SK-N-SH (cell line): ENCODE results near the gene PICK1.

Experiments used
- EZH2phosphoT487 ChIP-seq: fragments of 200-600 bp; sonication (generic); IDR thresholded peaks from 2 replicates; pipeline ENCODE4 v1.6.1; 2017; ENCODE audit warnings: low read depth, mixed run types, mild to moderate bottlenecking, antibody characterized with exemption, moderate library complexity, borderline replicate concordance
- IRF3 ChIP-seq: fragments of 150-350 bp; IDR thresholded peaks from 2 replicates; pipeline ENCODE4 v1.6.1; 2016; ENCODE audit warnings: mild to moderate bottlenecking, low read depth, low read length
- MXI1 ChIP-seq: IDR thresholded peaks from 2 replicates; pipeline ENCODE4 v1.6.1; 2012; ENCODE audit warnings: mild to moderate bottlenecking, low read depth, low read length, improper control_type of control experiment
- POLR2AphosphoS5 ChIP-seq: IDR thresholded peaks from 2 replicates; pipeline ENCODE4 v1.6.1; 2012; ENCODE audit warnings: low read depth, low read length
- RFX5 ChIP-seq: IDR thresholded peaks from 2 replicates; pipeline ENCODE4 v1.6.1; 2012; ENCODE audit warnings: mild to moderate bottlenecking, improper control_type of control experiment, low read length
- TAF1 ChIP-seq: IDR thresholded peaks from 2 replicates; pipeline ENCODE4 v1.6.1; 2012; ENCODE audit warnings: low read depth, mild to moderate bottlenecking, low read length, moderate library complexity, borderline replicate concordance
- TEAD4 ChIP-seq: IDR thresholded peaks from 2 replicates; pipeline ENCODE4 v1.4.0; 2012; ENCODE audit warnings: mild to moderate bottlenecking, borderline replicate concordance; ENCODE audit not compliant: insufficient read depth
- YY1 ChIP-seq: IDR thresholded peaks from 2 replicates; pipeline ENCODE4 v1.4.0; 2012; ENCODE audit warnings: low read depth, mild to moderate bottlenecking
- TF ChIP-seq, protein P1 (sequence below): fragments of 200-600 bp; sonication (generic); IDR thresholded peaks from 2 replicates; pipeline ENCODE4 v1.6.1; 2017; ENCODE audit warnings: antibody characterized with exemption, mild to moderate bottlenecking, moderate library complexity
- TF ChIP-seq, protein P2 (sequence below): IDR thresholded peaks from 2 replicates; pipeline ENCODE4 v1.4.0; 2012; ENCODE audit warnings: low read depth

DNA sequence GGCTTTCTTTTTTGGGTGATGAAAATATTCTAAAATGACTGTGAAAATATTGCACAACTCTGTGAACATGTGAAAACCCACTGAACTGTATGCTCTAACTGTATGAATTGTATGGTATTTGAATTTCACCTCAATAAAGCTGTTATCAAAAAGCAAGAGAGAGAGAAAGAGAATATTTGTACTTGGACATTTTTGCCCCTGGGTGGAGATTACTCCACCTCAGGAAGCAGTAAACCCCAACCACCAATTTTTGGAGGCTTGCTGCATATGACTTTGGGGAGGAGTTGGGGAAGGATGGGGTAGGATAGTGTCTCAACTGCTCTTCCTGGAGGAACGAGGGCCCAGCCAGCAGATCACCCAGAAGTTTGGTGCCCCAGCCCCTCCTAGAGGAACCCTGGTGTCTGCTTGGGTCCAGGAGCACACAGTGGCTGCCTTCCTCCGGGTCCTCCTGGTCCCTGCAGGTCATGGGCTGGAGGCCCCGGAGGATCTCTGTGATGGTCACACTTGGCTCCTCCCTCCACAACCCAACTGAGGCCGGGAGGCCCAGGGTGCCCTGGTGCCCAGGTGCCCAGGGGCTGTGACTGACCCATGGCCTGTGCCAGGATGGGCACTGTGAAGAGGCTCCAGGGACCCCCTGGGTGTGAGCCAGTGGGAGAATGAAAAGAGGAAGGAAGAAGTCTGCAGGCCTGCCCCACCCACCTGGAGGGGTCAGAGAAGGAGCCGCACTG, 15.3 kb upstream of the PICK1 start:
- TF ChIP-seq, protein P1, sequence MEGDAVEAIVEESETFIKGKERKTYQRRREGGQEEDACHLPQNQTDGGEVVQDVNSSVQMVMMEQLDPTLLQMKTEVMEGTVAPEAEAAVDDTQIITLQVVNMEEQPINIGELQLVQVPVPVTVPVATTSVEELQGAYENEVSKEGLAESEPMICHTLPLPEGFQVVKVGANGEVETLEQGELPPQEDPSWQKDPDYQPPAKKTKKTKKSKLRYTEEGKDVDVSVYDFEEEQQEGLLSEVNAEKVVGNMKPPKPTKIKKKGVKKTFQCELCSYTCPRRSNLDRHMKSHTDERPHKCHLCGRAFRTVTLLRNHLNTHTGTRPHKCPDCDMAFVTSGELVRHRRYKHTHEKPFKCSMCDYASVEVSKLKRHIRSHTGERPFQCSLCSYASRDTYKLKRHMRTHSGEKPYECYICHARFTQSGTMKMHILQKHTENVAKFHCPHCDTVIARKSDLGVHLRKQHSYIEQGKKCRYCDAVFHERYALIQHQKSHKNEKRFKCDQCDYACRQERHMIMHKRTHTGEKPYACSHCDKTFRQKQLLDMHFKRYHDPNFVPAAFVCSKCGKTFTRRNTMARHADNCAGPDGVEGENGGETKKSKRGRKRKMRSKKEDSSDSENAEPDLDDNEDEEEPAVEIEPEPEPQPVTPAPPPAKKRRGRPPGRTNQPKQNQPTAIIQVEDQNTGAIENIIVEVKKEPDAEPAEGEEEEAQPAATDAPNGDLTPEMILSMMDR: no peak
- TF ChIP-seq YY1 (no peak), TAF1 (no peak), RFX5 (no peak), IRF3 (no peak), EZH2phosphoT487 (no peak), POLR2AphosphoS5 (no peak), TEAD4 (no peak), MXI1 (no peak)
- TF ChIP-seq, protein P2, sequence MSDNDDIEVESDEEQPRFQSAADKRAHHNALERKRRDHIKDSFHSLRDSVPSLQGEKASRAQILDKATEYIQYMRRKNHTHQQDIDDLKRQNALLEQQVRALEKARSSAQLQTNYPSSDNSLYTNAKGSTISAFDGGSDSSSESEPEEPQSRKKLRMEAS: no peak
